CD14-positive monocyte (primary cell): ENCODE measurements around the gene SSNA1. TPM values are rescaled to one million over a fixed set of nuclear protein-coding genes. Genes with fewer than 3 reads are reported as not detected.
A peak's percentile ranks its signal among the peaks of the same experiment; 100 is the strongest.

Source experiments
- DNase-seq, 3 donors: peaks; one replicate each; pipeline ENCODE4 v3.0.0-alpha.2; 2011 to 2022
- H2AFZ ChIP-seq: 2 replicates; pipeline ENCODE4 v1.6.0; 2012; ENCODE audit warnings: mild to moderate bottlenecking, low read depth, low read length, inconsistent platforms; ENCODE audit not compliant: insufficient read depth, poor library complexity, severe bottlenecking
- H3K27ac ChIP-seq, 2 donors: 1 replicate in 1 of 2; 2 replicates in 1 of 2; pipeline ENCODE4 v1.5.1; 2012 to 2013; ENCODE audit warnings: low read length in 2 of 2, control low read depth in 1 of 2, inconsistent platforms in 1 of 2, low read depth in 1 of 2, mild to moderate bottlenecking in 1 of 2
- H3K27me3 ChIP-seq, 2 donors: one replicate each; pipeline versions ENCODE4 v1.6.0 to v1.6.1; 2011 to 2013; ENCODE audit warnings: low read length in 2 of 2; ENCODE audit not compliant: control insufficient read depth in 2 of 2, insufficient read depth in 2 of 2
- H3K36me3 ChIP-seq, 2 donors: replicated peaks in 1 of 2; 1 replicate in 1 of 2; 2 replicates in 1 of 2; pipeline versions ENCODE4 v1.5.1 to v1.6.1; 2012 to 2013; ENCODE audit warnings: low read length in 2 of 2, control low read depth in 1 of 2, inconsistent platforms in 1 of 2, mild to moderate bottlenecking in 1 of 2; ENCODE audit not compliant: insufficient read depth in 2 of 2, control insufficient read depth in 1 of 2
- H3K4me1 ChIP-seq, 2 donors: 1 replicate in 1 of 2; 2 replicates in 1 of 2; pipeline versions ENCODE4 v1.5.1 to v1.6.1; 2012 to 2013; ENCODE audit warnings: low read length in 2 of 2, control low read depth in 1 of 2, inconsistent platforms in 1 of 2, mild to moderate bottlenecking in 1 of 2, moderate library complexity in 1 of 2; ENCODE audit not compliant: insufficient read depth in 2 of 2, control insufficient read depth in 1 of 2
- H3K4me2 ChIP-seq: replicated peaks from 2 replicates; pipeline ENCODE3; 2012; ENCODE audit warnings: low read length, moderate library complexity, mild to moderate bottlenecking; ENCODE audit not compliant: poor library complexity, severe bottlenecking; ENCODE audit errors: extremely low read depth
- H3K4me3 ChIP-seq, 3 experiments: fragments of 200-600 bp in 1 of 3; sonication (generic) in 1 of 3; replicated peaks in 1 of 3; 1 replicate in 2 of 3; 2 replicates in 1 of 3; pipeline ENCODE4 v1.5.1; 2011 to 2013; ENCODE audit warnings: low read length in 3 of 3, mild to moderate bottlenecking in 3 of 3, control low read depth in 2 of 3, low read depth in 2 of 3, inconsistent platforms in 1 of 3, moderate library complexity in 1 of 3
- H3K79me2 ChIP-seq: 2 replicates; pipeline ENCODE4 v1.6.0; 2012; ENCODE audit warnings: mild to moderate bottlenecking, control low read depth, inconsistent platforms, low read length, moderate library complexity; ENCODE audit not compliant: insufficient read depth
- H3K9ac ChIP-seq: 2 replicates; pipeline ENCODE4 v1.6.0; 2017; ENCODE audit warnings: low read length, mild to moderate bottlenecking; ENCODE audit not compliant: insufficient read depth, poor library complexity, severe bottlenecking
- H3K9me3 ChIP-seq, 2 donors: replicated peaks in 1 of 2; 1 replicate in 1 of 2; 2 replicates in 1 of 2; pipeline versions ENCODE4 v1.5.1 to v1.6.1; 2012 to 2013; ENCODE audit warnings: low read length in 2 of 2, control low read depth in 1 of 2; ENCODE audit not compliant: control insufficient read depth in 1 of 2, insufficient read depth in 1 of 2
- H4K20me1 ChIP-seq: 2 replicates; pipeline ENCODE4 v1.6.0; 2012; ENCODE audit warnings: mild to moderate bottlenecking, low read length, control low read depth, moderate library complexity; ENCODE audit not compliant: insufficient read depth
- H3K27ac Mint-ChIP-seq, 7 donors: one replicate each; pipeline ENCODE4 v1.8.0; 2020; ENCODE audit warnings: mild to moderate bottlenecking in 7 of 7, mixed read lengths in 7 of 7, moderate library complexity in 6 of 7, inconsistent platforms in 2 of 7
- H3K27me3 Mint-ChIP-seq, 3 donors: one replicate each; pipeline ENCODE4 v1.8.0; 2021 to 2022; ENCODE audit warnings: low read depth in 3 of 3, mild to moderate bottlenecking in 3 of 3, mixed read lengths in 3 of 3, moderate library complexity in 3 of 3, inconsistent platforms in 1 of 3
- H3K36me3 Mint-ChIP-seq, 2 donors: one replicate each; pipeline ENCODE4 v1.8.0; 2020; ENCODE audit warnings: mixed read lengths in 2 of 2, inconsistent platforms in 1 of 2, mild to moderate bottlenecking in 1 of 2
- H3K4me1 Mint-ChIP-seq: one replicate; pipeline ENCODE4 v1.8.0; 2020; ENCODE audit warnings: mild to moderate bottlenecking, mixed read lengths
- H3K4me3 Mint-ChIP-seq, 2 donors: one replicate each; pipeline ENCODE4 v1.8.0; 2020; ENCODE audit warnings: mild to moderate bottlenecking in 2 of 2, mixed read lengths in 2 of 2, moderate library complexity in 1 of 2
- H3K9me3 Mint-ChIP-seq, 7 donors: one replicate each; pipeline ENCODE4 v1.8.0; 2020 to 2022; ENCODE audit warnings: mixed read lengths in 7 of 7, mild to moderate bottlenecking in 6 of 7, moderate library complexity in 6 of 7, inconsistent platforms in 2 of 7
- CTCF ChIP-seq: fragments of 200-600 bp; IDR thresholded peaks from one replicate; pipeline ENCODE4 v1.8.0; 2022; ENCODE audit warnings: antibody characterized with exemption, mild to moderate bottlenecking
- WGBS: methylation state at CpG from one replicate; pipeline ENCODE4 v1.1.5; 2013; ENCODE audit warnings: missing lambda C conversion rate; ENCODE audit not compliant: insufficient coverage; 5-methylcytosine and 5-hydroxymethylcytosine counted together
- intact Hi-C, 2 donors: fragments of 100-400 bp; cut with micrococcal nuclease; formaldehyde crosslinking; loops; one replicate each; pipeline versions ENCODE4 v1.15.0 to v1.15.1; 2023
- polyA plus RNA-seq, 3 donors: library from polyadenylated mRNA; depleted of rRNA in 1 of 3; unstranded in 2 of 3; stranded (reverse) in 1 of 3; fragments of 300-500 nt in 2 of 3; fragments of >200 nt in 1 of 3; fragmentation: Illumina TruSeq in 2 of 3; gene quantifications; 1 replicate in 2 of 3; 2 replicates in 1 of 3; pipeline ENCODE4 v1.2.3, GENCODE V29; 2012 to 2021

Gene SSNA1
- polyA plus RNA-seq, 3 donors = 87.0 to 118 (median 98.3) TPM

GRCh38 chr9:137163805-137164204 is 24.7 kb upstream of the SSNA1 start:
- no peak overlapping the region for H3K27ac ChIP-seq
- no peak for DNase-seq
- peaks cover 0 to 17% (median 5%) of the 10 kb centered on the region in 7 donors for H3K9me3 Mint-ChIP-seq
- TF ChIP-seq CTCF = no peak
- H3K27ac Mint-ChIP-seq = no peak overlapping the region
- peak overlapping the region in 1 of 2 donors; percentile 84 for H3K4me3 Mint-ChIP-seq
- peaks cover 6% of the 10 kb centered on the region for H3K4me1 Mint-ChIP-seq
- no peaks in the 10 kb centered on the region for H3K36me3 ChIP-seq
- H3K9me3 ChIP-seq = peaks cover 0 to 12% of the 10 kb centered on the region in 2 donors
- no peak overlapping the region for H3K4me2 ChIP-seq
- 90% methylated on average over 20 of the region's 22 CpGs for WGBS
- H3K4me3 ChIP-seq = no peak overlapping the region
- H3K27me3 Mint-ChIP-seq = peaks cover 62 to 97% (median 84%) of the 10 kb centered on the region in 3 donors
- peaks cover 3 to 10% of the 10 kb centered on the region in 2 donors for H3K4me1 ChIP-seq
- no peaks in the 10 kb centered on the region for H4K20me1 ChIP-seq
- intact Hi-C loops = no loop called here
- H3K36me3 Mint-ChIP-seq = no peaks in the 10 kb centered on the region
- no peak overlapping the region for H2AFZ ChIP-seq
- H3K79me2 ChIP-seq = no peaks in the 10 kb centered on the region
- H3K27me3 ChIP-seq = peaks cover 8 to 82% of the 10 kb centered on the region in 2 donors
- no peak overlapping the region for H3K9ac ChIP-seq

- no peak for DNase-seq
- peak overlapping the region in 1 of 2 donors; percentile 58 for H3K4me3 Mint-ChIP-seq
Measured at GRCh38 chr9:137164370-137165249, 23.9 kb upstream of the SSNA1 start.

More at GRCh38 chr9:137164370-137165249, 23.9 kb upstream of the SSNA1 start:
- Histone ChIP-seq H3K27me3 (peaks cover 8 to 76% of the 10 kb centered on the region in 2 donors), H3K4me3 (no peak overlapping the region), H3K4me2 (no peak overlapping the region), H3K79me2 (no peaks in the 10 kb centered on the region), H2AFZ (no peak overlapping the region), H3K27ac (no peak overlapping the region), H3K9me3 (peaks cover 0 to 12% of the 10 kb centered on the region in 2 donors), H4K20me1 (no peaks in the 10 kb centered on the region), H3K4me1 (peaks cover 3 to 16% of the 10 kb centered on the region in 2 donors), H3K36me3 (no peaks in the 10 kb centered on the region), H3K9ac (no peak overlapping the region)
- Mint-ChIP-seq H3K36me3 (no peaks in the 10 kb centered on the region), H3K27me3 (peaks cover 59 to 95% (median 81%) of the 10 kb centered on the region in 3 donors), H3K27ac (no peak overlapping the region), H3K9me3 (peaks cover 0 to 14% (median 5%) of the 10 kb centered on the region in 7 donors), H3K4me1 (peaks cover 6% of the 10 kb centered on the region)
- intact Hi-C loops = no loop called here
- WGBS = 95% methylated on average over 23 of the region's 34 CpGs
- no peak for TF ChIP-seq CTCF
